ENCODE measurements around the gene CLK1.
"Not testable (repeated sequence)": the region's sequence is repeated elsewhere in the genome, so short reads cannot be mapped to it uniquely, and the experiment has no call there.

The CLK1 gene

DNA sequence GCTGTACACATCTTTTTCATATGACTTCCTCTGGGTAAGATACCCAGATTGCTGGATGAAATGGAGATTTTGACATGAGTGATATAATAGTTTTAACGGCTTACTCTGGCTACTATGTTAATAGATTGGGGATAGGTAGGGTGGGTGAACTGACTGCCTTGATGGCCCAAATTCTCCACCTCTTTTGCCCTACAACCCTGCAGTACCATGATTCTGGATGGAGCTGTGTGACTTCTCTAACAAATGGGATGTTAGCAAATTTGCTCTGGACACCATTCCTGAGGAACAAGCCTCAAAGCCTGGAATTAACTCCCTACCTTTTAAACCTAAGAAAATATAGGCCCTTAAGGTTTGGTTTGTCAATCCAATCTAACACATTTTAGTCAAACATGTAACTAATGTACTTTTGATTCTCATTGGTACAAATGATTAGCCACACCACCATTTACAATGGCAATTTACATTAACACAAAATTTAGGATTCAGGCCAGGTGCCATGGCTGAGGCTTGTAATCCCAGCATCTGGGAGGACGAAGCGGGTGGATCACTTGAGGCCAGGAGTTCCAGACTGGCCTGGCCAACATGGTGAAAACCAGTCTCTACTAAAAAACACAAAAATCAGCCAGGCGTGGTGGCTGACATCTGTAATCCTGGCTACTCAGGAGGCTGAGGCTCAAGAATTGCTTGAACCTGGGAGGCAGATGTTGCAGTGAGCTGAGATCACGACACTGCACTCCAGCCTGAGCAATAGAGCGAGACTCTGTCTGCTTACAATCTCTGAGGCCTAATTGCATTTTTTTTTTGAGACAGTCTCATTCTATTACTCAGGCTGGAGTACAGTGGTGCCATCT, 12.8 kb downstream of the CLK1 start:
- no peak for DNase-seq

DNA sequence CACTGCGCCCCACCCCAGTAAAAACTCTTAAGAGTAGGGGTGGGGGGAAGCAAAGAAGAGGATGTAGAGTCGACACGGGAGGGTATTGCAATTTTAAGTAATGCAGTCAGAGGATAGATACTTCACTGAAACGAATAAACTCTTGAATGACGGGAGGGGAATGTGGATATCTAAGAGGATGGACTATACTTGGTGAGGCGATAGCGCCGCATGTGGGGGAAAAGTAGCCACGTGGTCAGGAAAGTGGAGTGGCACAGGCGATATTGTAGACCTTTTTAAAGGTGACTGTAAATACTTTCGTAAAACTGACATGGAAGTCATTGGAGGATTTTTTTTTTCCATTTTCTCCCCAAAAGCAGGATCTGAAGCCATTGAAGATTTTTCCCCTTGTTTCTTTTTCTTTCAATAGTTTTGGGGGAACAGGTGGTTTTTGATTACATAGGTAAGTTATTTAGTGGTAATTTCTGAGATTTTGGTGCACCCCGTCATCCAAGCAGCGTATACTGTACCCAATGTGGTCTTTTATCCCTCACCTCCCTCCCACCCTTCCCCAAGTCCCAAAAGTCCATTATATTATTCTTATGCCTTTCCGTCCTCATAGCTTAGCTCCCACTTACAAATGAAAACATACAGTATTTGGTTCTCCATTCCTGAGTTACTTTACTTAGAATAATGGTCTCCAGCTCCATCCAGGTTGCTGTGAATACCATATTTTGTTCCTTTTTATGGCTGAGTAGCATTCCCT, 13.8 kb downstream of the CLK1 start:
- no peak for DNase-seq

DNA sequence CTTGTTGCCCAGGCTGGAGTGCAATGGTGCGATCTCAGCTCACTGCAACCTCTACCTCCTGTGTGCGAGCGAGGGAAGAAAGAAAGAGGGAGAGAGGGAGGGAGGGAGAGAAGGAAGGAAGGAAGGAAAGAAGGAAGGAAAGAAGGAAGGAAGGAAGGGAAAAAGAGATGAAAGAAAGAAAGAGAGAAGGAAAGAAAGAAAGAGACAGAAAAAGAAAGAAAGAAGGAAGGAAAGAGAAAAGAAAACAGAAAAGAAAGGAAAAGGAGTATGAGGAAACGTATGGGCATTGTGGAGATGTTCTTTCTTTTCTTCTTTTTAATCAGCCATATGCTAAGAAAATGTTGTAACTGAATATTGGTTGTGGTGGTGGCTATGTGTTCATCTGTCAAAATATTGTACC, 16.5 kb downstream of the CLK1 start:
- DNase-seq: no peak

DNA sequence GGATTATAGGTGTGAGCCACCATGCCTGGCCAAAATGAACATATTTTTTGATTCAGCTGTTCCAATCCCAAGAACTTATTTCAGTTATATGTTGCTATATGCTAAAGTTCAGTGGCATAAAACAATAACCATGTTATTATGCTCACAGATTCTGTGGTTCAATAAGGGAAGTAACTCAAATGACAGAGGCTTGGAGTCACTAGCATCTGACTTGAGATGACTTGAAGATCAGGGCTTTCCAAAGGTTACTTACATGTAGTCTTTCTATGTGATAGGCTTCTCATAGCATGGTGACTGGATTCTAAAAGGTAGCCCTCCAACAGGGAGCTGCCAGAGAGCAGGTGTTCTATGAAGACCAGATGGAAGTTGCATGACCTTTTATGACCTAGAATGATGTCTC, 17.2 kb downstream of the CLK1 start:
- no peak for DNase-seq

DNA sequence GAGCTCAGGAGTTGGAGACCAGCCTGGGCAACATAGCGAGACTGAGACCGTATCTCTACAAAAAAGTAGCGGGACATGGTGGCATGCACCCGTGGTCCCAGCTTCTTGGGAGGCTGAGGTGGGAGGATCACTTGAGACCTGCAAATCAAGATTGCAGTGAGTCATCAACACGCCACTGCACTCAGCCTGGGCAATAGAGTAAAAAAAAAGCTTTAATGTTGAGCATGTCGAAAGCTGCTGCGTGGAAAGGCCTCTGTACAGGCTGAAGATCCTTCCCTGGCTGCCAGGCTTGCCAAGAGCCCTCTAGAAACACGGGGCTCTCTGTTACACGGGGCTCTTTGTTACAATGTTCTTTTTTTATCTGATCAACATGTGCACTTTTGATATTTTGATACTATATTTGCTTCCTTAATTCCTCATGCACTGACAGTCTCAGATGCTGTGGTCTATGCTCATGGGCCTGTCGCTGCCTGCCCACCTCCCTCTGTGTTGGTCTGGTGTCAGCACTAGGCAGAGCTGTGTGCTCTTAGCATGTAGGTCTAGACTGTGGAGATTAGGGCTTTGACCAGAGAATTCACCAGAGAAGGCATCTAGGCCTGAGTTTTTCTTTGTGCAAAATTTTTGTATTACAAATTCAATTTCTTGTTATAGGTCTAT, 18.7 kb downstream of the CLK1 start:
- no peak for DNase-seq

DNA sequence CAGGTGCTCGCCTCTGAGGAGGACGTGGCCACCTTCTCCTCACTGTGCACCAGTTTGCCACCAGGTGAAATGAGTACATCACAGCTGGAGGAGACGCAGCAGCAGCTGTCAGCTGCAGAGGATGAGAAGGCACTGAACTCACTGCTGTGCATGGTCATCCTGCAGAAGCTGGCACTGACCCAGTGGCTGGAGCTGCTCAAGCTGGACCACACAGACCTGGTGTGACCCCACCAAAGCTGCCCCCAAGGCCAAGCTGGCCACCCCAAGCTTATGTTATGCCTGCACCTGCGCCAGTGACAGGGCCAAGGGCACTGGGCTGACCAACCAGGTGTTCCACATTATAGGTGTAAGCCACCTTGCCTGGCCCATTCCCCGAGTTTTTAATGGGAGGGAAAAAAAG, 19.3 kb downstream of the CLK1 start:
- no peak for DNase-seq

DNA sequence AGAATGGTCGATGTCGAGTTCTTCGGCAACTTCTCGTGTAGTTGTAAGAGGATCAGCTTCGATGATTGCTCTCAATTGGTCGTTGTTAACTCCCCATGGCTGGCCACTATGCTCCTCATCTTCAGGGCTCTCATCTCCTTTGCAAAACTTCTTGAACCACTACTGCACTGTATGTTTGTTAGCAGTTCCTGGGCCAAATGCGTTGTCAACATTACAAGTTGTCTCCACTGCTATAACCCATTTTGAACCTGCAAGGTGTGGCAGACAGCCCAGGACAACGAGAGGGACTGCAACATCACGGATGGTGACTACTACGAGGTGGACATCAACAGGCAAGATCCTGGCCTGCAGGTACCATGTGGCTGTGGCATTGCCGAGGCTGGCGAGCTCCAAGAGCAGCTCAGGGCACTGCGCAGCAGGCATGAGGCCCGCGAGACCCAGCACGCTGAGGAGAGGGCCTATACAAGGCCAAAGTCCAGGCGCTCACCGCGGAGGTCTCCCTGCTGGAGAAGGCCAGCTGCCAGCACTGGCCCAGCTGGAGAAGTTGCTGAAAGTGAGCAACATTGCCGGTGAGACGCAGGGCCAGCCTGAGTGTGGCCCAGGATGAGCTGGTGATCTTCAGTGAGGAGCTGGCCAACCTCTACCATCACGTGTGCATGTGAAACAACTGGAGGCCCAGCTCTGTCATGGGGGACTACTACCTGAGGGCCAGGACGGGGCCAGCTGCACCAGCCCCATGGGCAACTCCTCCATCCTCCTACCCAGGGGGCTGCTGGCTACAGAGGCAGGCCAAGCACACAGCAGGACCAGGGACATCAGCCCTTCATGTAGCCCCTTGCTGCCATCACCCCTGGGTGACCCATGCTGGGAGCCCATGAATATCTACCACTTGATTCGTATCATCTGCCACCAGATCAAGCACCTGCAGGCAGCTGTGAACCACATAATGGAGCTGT, 20.2 kb downstream of the CLK1 start:
- no peak for DNase-seq

DNA sequence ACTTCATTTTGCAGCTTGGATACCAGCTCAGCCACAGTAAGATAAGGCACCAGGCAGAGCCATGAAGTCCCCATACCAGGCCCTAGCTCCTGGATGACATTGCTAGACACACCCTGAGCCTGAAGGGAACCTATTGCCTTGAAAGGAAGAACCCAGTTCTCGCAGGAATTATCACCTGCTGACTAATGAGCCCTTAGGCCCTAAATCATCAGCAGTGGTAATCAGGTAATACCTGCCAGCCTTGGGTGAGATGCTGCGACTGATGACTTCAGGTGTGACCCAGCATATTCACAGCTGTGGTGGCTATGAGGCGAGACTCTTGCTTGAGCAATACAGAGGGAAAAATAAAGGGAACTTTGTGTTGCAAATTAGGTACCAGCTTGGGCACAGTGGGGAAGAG, 24.9 kb downstream of the CLK1 start:
- DNase-seq: no peak

DNA sequence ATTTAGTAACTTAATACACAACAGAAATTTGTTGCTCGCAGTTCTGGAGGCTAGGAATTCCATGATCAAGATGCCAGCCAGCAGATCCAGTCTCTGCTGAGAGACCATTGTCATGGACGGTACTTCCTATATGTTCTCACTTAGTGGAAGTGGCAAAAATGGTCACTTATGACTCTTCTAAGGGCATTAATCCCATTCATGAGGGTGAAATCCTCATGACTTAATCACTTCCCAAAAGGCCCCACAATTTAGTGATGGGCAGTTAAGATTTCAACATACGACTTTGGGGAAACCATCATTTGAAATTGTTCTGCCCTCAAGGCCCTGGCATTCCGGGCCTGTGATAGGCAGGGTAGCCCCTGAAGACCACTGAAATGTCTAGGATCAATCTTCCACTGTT, 29.8 kb downstream of the CLK1 start:
- DNase-seq: no peak

DNA sequence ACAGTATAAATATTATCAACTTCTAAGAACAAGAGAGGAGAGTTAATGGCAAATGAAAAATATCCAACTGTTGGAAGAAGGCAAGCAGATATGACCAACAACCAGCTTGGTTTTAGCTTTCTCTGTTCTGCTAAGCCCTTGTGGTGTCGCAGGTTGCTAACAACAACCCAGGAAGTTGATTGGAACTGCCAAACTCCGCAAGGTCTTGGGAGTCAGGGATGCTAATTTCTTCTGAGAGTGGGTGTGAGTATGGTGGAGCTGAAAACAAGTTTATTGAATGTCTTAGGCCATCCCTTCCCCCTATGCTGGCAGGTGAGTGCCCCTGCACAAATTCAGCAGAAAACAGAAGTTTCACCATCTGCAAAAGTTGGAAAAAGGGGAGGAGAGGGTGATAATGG, 35.2 kb downstream of the CLK1 start:
- DNase-seq: no peak

DNA sequence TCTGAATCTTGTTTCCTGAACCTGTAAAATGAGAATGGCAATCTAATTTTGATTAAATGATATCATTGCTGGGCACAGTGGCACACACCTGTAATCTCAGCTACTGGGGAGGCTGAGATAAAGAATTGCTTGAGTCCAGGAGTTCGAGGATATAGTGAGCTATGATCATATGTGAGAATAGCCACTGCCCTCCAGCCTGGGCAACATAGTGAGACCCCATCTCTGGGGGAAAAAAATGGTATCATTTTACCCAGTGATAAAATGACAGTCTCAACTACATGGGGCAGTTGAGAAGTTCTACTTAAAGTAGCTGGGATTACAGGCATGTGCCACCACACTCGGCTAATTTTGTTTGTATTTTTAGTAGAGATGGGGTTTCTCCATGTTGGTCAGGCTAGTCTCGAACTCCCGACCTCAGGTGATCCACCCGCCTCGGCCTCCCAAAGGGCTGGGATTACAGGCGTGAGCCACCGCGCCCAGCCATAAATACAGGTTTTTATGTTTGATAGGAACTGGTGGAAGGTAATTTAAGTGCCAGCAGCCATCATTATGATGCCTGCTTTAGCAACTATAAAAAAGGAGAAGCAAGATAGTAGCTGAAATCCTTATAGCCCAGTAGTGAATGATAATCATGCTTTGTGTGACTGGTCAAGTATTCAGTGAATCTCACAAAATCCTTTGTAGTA, 35.7 kb downstream of the CLK1 start:
- DNase-seq: no peak

DNA sequence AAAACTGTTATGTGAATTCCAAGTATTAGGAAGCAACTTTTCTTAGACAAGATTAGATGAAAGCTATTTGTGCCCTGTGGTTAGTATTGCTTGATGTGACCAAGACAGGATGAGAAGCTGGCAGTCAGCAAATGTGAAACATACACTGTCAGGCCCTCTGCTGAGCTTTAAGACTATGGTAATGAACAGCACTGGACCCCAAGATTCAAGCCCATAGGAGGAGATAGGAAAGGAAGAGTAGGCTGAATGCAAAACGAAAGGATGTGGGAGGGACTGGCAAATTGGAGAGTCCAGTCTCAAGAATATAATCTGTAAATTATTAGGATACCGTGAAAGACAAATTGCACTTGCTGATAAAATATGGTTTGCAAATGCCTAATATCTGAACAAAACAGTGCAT, 36.4 kb downstream of the CLK1 start:
- no peak for DNase-seq

DNA sequence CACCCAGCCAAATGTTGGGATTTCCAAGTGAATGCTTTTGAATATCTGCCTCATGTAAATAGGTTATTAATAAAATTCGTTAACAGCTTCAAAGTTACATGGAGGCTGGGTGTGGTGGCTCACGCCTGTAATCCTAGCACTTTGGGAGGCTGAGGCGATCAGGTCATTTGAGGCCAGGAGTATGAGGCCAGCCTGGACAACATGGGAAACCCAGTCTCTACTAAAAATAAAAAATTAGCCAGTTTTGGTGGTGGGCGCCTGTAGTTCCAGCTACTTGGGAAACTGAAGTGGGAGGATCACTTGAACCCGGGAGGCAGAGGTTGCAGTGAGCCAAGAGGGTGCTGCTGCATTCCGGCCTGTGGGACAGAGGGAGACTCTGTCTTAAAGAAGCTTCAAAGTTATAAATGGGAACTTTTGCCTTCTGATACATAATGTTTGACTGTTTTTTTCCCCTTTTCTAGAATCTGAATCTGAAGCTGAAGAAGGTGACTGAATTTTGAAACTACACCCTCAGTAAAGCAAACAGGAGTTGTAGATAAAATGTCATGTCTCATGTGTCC, 42.7 kb downstream of the CLK1 start:
- DNase-seq: no peak

DNA sequence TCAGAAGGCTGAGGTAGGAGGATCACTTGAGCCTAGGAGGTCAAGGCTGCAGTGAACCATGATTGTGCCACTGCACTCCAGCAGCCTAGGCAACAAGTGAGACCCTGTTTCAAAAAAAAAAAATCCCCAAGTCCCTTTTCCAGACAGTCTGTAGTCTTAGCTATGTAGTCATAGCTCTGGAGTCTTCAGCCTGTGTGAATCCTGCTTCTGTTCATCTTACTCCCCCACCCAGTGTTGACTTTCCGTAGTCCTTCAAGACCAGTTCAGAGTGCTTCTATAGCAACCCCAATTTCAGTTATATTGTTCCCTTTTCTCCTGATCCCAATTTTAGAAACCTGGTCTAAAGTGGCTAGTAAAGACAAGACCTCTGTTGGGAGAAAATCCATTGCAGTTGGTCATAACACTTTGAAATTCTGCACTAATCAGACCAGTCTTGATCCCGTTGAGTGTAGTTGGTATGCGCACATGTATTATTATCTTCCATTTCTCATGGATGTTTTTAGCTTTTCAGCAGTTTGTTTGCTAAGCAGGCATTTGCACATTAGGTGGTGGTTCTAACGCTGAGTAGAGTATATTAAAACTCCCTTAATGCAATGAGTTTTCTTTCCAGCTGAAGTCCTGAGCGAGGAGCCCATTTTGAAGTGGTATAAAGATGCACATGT, 43.8 kb downstream of the CLK1 start:
- no peak for DNase-seq

DNA sequence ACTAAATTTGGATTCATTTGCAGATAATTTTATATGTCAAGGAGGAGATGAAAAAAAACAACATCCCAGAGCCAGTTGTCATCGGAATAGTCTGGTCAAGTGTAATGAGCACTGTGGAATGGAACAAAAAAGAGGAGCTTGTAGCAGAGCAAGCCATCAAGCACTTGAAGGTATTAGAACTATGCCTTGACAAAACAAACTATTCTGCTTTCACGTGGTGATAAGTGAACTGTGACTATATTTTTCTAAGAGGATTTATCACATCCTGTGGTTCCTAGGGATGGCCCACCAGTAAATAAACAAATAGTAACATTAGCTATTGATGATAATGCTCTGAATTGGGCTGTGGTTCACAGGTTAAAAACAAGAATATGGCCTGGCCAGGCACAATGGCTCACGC, 45.7 kb downstream of the CLK1 start:
- not testable (repeated sequence) for DNase-seq

DNA sequence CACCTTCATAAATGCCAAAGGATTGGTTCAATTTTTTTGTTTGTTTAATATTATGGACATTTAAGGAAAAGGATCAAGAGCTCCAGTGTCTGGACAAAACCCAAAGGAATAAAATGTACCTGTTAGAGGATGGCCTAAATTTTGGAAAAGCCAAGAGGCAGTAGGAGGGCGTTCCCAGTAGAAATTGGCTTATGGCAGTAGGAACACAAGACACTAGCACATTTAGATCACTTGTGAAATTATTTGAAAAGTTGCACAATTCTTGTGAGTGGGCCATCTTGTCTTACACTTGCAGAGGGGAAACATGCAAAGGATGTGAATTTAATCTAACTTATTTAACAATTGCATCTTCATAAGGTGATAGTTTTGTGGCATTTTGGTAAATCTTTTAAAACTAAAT, 49.5 kb downstream of the CLK1 start:
- no peak for DNase-seq

DNA sequence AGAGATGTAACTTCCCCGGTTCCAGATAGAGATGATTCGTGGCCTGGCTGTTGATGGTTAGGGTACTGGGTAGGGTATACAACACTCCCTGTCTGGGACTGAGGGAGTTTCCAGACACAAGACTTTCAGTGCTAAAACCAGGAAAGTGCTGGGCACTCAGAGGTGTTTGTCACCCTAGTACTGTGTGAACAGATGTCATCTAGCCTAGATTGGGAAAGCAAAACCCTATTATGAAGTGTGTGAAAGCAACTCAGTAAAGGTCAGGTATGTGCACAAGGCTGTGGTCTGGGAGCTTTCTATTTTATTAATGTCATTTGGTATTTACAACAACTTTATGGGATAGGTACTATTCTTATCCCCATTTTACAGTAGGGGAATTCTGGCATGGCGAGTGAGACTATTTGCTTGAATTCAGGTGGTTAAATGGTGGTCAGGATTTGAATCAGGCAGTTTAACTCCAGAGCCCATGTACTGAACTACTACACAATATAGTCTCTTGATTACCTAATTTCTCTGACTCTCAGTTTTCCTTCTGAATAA, 50.1 kb downstream of the CLK1 start:
- DNase-seq: no peak

DNA sequence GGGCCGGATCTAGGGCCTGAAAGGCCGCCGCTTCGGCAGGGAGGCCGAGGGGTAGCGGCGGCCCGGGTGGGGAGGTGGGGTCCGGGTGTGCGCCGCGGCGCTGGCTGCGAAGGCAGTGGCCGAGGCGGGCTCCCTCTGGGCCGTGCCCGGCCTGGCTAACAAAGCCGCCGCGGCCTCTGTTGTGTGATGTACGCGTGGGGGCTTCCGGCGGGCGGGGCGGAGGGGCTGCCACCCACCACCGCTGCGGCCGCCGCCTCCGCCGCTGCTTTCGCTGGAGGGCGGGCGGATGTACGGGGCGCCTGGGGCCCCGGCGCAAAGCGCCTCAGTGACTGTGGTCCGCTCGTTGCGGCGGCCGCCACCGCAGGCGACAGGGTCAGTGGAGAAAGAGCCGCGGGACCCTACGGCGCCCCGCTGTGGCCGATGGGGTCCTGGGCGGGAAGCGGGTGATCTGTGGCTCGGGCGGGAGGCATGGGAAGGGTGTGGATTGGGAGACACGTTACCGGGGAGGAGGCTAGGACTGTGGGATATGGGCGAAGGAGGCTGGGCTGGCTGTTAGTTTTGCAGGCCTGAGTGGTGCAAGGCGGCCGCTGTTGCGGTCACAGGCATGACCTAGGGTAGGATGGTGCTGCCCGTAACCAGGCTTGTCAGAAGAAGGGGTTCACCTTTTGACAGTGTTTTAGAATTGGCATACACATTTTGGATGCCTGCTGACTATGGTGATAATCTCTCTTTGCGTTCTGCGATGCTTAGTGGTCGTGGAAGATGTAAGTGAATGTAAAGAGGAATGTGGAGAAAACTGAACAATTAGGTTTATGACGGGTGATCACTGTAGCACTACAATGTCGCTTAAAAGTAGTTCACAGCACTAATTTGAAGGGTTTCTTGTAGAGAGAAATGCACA, 52.1 kb downstream of the CLK1 start:
- peak in 50 of 56 donors; percentile 3 to 76 (median 42) for DNase-seq
